HEK293T (cell line): ENCODE measurements around the gene CLEC4G.

ENCODE experiments used
- ARNT ChIP-seq: fragments of 450-650 bp; IDR thresholded peaks from 2 replicates; pipeline ENCODE4 v1.6.1; 2017; ENCODE audit warnings: mild to moderate bottlenecking
- BHLHE40 ChIP-seq: fragments of 450-650 bp; IDR thresholded peaks from 2 replicates; pipeline ENCODE4 v1.6.1; 2016; ENCODE audit warnings: mild to moderate bottlenecking, moderate library complexity, borderline replicate concordance
- FOXA1 ChIP-seq: fragments of 450-650 bp; IDR thresholded peaks from 2 replicates; pipeline ENCODE4 v1.6.1; 2016; ENCODE audit warnings: mild to moderate bottlenecking
- FOXK2 ChIP-seq: fragments of 450-650 bp; IDR thresholded peaks from 2 replicates; pipeline ENCODE4 v1.6.1; 2016; ENCODE audit warnings: mild to moderate bottlenecking
- FOXM1 ChIP-seq: fragments of 450-650 bp; IDR thresholded peaks from 2 replicates; pipeline ENCODE4 v1.6.1; 2017; ENCODE audit warnings: mild to moderate bottlenecking, borderline replicate concordance
- HDGF ChIP-seq: fragments of 450-650 bp; IDR thresholded peaks from 2 replicates; pipeline ENCODE4 v1.6.1; 2017; ENCODE audit warnings: antibody characterized with exemption, borderline replicate concordance
- NFRKB ChIP-seq: fragments of 450-650 bp; IDR thresholded peaks from 2 replicates; pipeline ENCODE4 v1.6.1; 2016; ENCODE audit warnings: mild to moderate bottlenecking, moderate library complexity
- SP1 ChIP-seq: fragments of 450-650 bp; IDR thresholded peaks from 2 replicates; pipeline ENCODE4 v1.6.1; 2017
- TARDBP ChIP-seq: fragments of 450-650 bp; IDR thresholded peaks from 2 replicates; pipeline ENCODE4 v1.6.1; 2016
- ZNF384 ChIP-seq: fragments of 450-650 bp; IDR thresholded peaks from 2 replicates; pipeline ENCODE4 v1.6.1; 2016
- TF ChIP-seq, protein P1 (sequence below): fragments of 450-650 bp; IDR thresholded peaks from 2 replicates; pipeline ENCODE4 v1.6.1; 2016

DNA sequence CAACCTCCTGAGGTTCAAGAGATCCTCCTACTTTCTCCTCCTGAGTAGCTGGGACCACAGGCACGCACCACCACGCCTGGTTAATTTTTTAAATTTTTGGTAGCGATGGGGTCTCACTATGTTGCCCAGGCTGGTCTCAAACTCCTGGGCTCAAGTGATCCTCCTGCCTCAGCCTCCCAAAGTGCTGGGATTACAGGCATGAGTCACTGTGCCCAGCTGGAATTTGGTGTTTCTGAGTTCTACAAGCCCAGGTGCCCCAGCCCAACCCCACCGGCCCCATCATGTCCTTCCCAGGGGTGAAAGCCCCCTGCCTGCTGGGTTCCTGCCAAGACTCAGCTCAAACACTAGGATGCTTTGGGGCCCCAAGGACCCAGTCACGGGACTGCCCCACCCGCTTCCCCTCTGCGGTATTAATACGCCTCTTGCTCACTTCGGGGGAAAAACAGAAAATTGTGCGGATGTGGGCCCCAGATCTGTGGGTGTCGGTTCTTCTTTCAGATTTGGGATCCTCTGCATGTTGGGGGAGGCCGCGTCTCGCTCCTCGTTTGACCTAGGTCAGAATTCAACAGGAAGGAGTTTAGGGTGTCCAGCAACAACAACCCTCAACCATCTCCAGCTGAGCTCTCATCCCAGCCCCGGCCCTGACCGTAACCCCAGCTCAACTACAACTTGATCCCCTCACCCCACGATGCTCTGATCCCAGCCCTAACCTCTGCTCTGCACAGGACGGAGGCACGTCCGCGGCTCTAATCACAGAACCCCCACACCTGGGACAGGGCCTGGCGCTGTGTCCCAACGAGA is 26.3 kb downstream of the CLEC4G start:
- TF ChIP-seq FOXM1: no peak
- no peak for TF ChIP-seq ZNF384
- TF ChIP-seq NFRKB: no peak
- TF ChIP-seq ARNT: no peak
- TF ChIP-seq BHLHE40: no peak
- no peak for TF ChIP-seq TARDBP
- no peak for TF ChIP-seq SP1
- TF ChIP-seq HDGF: no peak
- TF ChIP-seq, protein P1, sequence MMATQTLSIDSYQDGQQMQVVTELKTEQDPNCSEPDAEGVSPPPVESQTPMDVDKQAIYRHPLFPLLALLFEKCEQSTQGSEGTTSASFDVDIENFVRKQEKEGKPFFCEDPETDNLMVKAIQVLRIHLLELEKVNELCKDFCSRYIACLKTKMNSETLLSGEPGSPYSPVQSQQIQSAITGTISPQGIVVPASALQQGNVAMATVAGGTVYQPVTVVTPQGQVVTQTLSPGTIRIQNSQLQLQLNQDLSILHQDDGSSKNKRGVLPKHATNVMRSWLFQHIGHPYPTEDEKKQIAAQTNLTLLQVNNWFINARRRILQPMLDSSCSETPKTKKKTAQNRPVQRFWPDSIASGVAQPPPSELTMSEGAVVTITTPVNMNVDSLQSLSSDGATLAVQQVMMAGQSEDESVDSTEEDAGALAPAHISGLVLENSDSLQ: no peak
- no peak for TF ChIP-seq FOXK2
- TF ChIP-seq FOXA1: no peak
